A204.1 (cell line): ENCODE measurements around the gene CYP21A2.
"Not testable (repeated sequence)": the region's sequence is repeated elsewhere in the genome, so short reads cannot be mapped to it uniquely, and the experiment has no call there.

ENCODE experiments used
- FAIRE-seq: peaks from 2 replicates; lab custom pipeline; 2012; peaks lifted over from hg19 to GRCh38; lab: Jason Lieb, UNC

CYP21A2 gene

GRCh38 chr6:32055756-32056155 is 17.5 kb downstream of the CYP21A2 start:
- FAIRE-seq = not testable (repeated sequence)

GRCh38 chr6:32056254-32056653 is 18.0 kb downstream of the CYP21A2 start:
- FAIRE-seq = no peak

GRCh38 chr6:32057966-32058365 is 19.8 kb downstream of the CYP21A2 start:
- FAIRE-seq = no peak

- no peak for FAIRE-seq
These were observed 20.3 kb downstream of the CYP21A2 start for GRCh38 chr6:32058511-32058963.

GRCh38 chr6:32060966-32061655 is 22.9 kb downstream of the CYP21A2 start:
- no peak for FAIRE-seq

- FAIRE-seq = no peak
These were observed 26.5 kb downstream of the CYP21A2 start for GRCh38 chr6:32064706-32065105.

GRCh38 chr6:32067521-32067920 is 29.3 kb downstream of the CYP21A2 start:
- not testable (repeated sequence) for FAIRE-seq

GRCh38 chr6:32068315-32068714 is 30.1 kb downstream of the CYP21A2 start:
- not testable (repeated sequence) for FAIRE-seq

GRCh38 chr6:32068867-32069266 is 30.7 kb downstream of the CYP21A2 start:
- FAIRE-seq = no peak

- no peak for FAIRE-seq
These were observed 31.2 kb downstream of the CYP21A2 start for GRCh38 chr6:32069460-32069859.

GRCh38 chr6:32069878-32070515 is 31.8 kb downstream of the CYP21A2 start:
- FAIRE-seq = no peak

- FAIRE-seq = no peak
These were observed 32.8 kb downstream of the CYP21A2 start for GRCh38 chr6:32070814-32071543.

GRCh38 chr6:32073101-32073500 is 34.9 kb downstream of the CYP21A2 start:
- no peak for FAIRE-seq

GRCh38 chr6:32073613-32074012 is 35.4 kb downstream of the CYP21A2 start:
- FAIRE-seq = no peak

GRCh38 chr6:32074996-32075532 is 36.8 kb downstream of the CYP21A2 start:
- no peak for FAIRE-seq

GRCh38 chr6:32075781-32076180 is 37.6 kb downstream of the CYP21A2 start:
- FAIRE-seq = no peak

GRCh38 chr6:32076321-32076809 is 38.1 kb downstream of the CYP21A2 start:
- FAIRE-seq = no peak

- no peak for FAIRE-seq
These were observed 41.5 kb downstream of the CYP21A2 start for GRCh38 chr6:32079566-32080290.

- FAIRE-seq = no peak
These were observed 43.2 kb downstream of the CYP21A2 start for GRCh38 chr6:32081168-32081990.

GRCh38 chr6:32082478-32082877 is 44.3 kb downstream of the CYP21A2 start:
- no peak for FAIRE-seq

GRCh38 chr6:32082935-32083334 is 44.7 kb downstream of the CYP21A2 start:
- no peak for FAIRE-seq
